Mucosa of descending colon (tissue), 3 donors: Measurements from ENCODE around the gene OR4F15. TPM values are rescaled to one million over a fixed set of nuclear protein-coding genes. Genes with fewer than 3 reads are reported as not detected.
A peak's percentile ranks its signal among the peaks of the same experiment; 100 is the strongest.
"Not testable (repeated sequence)": the region's sequence is repeated elsewhere in the genome, so short reads cannot be mapped to it uniquely, and the experiment has no call there.

Source experiments
- ATAC-seq: fragments of 200-7000 bp; cut with Tn5 transposase; one replicate; pipeline ENCODE4 v1.9.1; 2020; ENCODE audit warnings: mild to moderate bottlenecking, moderate library complexity
- DNase-seq, 3 donors: peaks; one replicate each; pipeline ENCODE4 v3.0.0-alpha.2; 2020
- H3K36me3 ChIP-seq: fragments of 200-600 bp; one replicate; pipeline ENCODE4 v1.8.0; 2021; ENCODE audit warnings: low read depth, mild to moderate bottlenecking
- H3K4me1 ChIP-seq: fragments of 200-600 bp; one replicate; pipeline ENCODE4 v1.8.0; 2021; ENCODE audit warnings: low read depth, mild to moderate bottlenecking
- H3K4me3 ChIP-seq: fragments of 200-600 bp; one replicate; pipeline ENCODE4 v1.8.0; 2021; ENCODE audit warnings: mild to moderate bottlenecking
- H3K9me3 ChIP-seq: fragments of 200-600 bp; one replicate; pipeline ENCODE4 v1.8.0; 2021; ENCODE audit warnings: mild to moderate bottlenecking
- intact Hi-C, 2 donors: fragments of 100-400 bp; cut with DNase I in 1 of 2; cut with micrococcal nuclease in 1 of 2; formaldehyde crosslinking; loops; one replicate each; pipeline versions ENCODE4 v1.11.0 to v1.11.1; 2022; cut with DNase I, micrococcal nuclease
- total RNA-seq, 3 donors: library from RNA; stranded (reverse); fragmentation: NEBNext Ultra II Directional in 2 of 3; extraction: Animal tissue kit (Norgen Biotek cat#: 25700) in 2 of 3; gene quantifications; one replicate each; pipeline versions ENCODE4 v1.2.1 to v1.2.4, GENCODE V29; 2021 to 2023
- TF ChIP-seq, protein P1 (sequence below): fragments of 200-600 bp; IDR thresholded peaks from one replicate; pipeline ENCODE4 v1.8.0; 2022; ENCODE audit warnings: antibody characterized with exemption, mild to moderate bottlenecking
- donor health status: DM: no; HTN: no; CAD: no; lungs with moderate emphysema.
- donor health status: DM: no; HTN: no; CAD: no.
- donor health status: DM: no; HTN: yes; CAD: no.

Gene OR4F15
- total RNA-seq, 3 donors from 2014 or later = not detected

DNA sequence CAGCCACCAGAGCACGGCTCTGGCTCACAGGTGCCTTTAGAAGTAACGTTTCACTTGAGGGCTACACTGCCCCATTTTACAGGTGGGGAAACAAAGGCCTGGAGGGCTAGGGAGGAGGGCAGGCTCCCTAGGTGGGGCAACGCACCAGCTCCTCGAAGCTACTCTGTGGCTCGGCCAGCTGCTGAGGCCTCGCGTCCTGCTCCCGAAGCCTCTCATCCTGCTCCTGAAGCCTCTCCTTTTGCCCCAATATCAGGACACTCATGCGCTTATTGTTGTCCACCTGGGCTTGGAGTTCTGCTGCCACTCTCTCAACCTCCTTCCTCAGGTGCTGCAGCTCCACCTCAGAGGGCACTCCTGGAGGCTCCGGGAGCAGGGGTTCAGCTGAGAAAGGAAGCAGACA, 36.9 kb upstream of the OR4F15 start:
- no peaks in the 10 kb centered on the region for H3K4me1 ChIP-seq
- intact Hi-C loops = no loop called here
- ATAC-seq (no peak), DNase-seq (no peak)
- H3K36me3 ChIP-seq = no peaks in the 10 kb centered on the region
- TF ChIP-seq, protein P1, sequence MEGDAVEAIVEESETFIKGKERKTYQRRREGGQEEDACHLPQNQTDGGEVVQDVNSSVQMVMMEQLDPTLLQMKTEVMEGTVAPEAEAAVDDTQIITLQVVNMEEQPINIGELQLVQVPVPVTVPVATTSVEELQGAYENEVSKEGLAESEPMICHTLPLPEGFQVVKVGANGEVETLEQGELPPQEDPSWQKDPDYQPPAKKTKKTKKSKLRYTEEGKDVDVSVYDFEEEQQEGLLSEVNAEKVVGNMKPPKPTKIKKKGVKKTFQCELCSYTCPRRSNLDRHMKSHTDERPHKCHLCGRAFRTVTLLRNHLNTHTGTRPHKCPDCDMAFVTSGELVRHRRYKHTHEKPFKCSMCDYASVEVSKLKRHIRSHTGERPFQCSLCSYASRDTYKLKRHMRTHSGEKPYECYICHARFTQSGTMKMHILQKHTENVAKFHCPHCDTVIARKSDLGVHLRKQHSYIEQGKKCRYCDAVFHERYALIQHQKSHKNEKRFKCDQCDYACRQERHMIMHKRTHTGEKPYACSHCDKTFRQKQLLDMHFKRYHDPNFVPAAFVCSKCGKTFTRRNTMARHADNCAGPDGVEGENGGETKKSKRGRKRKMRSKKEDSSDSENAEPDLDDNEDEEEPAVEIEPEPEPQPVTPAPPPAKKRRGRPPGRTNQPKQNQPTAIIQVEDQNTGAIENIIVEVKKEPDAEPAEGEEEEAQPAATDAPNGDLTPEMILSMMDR = no peak
- H3K4me3 ChIP-seq = no peak overlapping the region
- no peaks in the 10 kb centered on the region for H3K9me3 ChIP-seq

GRCh38 chr15:101778576-101778975, 33.4 kb upstream of the OR4F15 start:
- H3K36me3 ChIP-seq, H3K4me1 ChIP-seq, ATAC-seq, H3K9me3 ChIP-seq, DNase-seq, H3K4me3 ChIP-seq, intact Hi-C loops: not testable (repeated sequence)

- intact Hi-C loops, H3K4me1 ChIP-seq, H3K4me3 ChIP-seq, ATAC-seq, H3K9me3 ChIP-seq, H3K36me3 ChIP-seq: not testable (repeated sequence)
- peak in 1 of 3 donors; percentile 18 for DNase-seq
Measured at GRCh38 chr15:101780225-101780624, 31.8 kb upstream of the OR4F15 start.

GRCh38 chr15:101781928-101782327, 30.1 kb upstream of the OR4F15 start:
- Histone ChIP-seq H3K4me3 (no peak overlapping the region), H3K4me1 (no peaks in the 10 kb centered on the region), H3K9me3 (no peaks in the 10 kb centered on the region), H3K36me3 (no peaks in the 10 kb centered on the region)
- no peak for ATAC-seq
- intact Hi-C loops = no loop called here
- DNase-seq = no peak
- TF ChIP-seq, protein P1 = no peak

DNA sequence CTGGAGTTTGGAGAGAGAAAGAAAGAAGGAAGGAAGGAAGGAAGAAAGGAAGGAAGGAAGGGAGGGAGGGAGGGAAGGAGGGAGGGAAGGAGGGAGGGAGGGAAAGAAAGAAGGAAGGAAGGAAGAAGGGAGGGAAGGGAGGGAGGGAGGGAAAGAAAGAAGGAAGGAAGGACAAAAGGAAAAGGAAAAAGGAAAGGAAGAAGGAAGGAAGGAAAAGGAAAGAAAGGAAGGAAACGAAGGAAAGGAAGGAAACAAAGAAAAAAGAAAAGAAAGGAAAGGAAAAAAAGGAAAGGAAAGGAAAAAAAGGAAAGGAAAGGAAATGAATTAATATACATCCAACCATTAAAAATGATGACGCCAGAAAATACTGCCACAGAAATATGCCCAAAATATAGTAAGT, 27.4 kb upstream of the OR4F15 start:
- no peak overlapping the region for H3K4me3 ChIP-seq
- DNase-seq (no peak), ATAC-seq (no peak)
- H3K9me3 ChIP-seq = no peaks in the 10 kb centered on the region
- TF ChIP-seq, protein P1 = no peak
- no peaks in the 10 kb centered on the region for H3K36me3 ChIP-seq
- intact Hi-C loops = no loop called here
- no peaks in the 10 kb centered on the region for H3K4me1 ChIP-seq

GRCh38 chr15:101786422-101786821, 25.6 kb upstream of the OR4F15 start:
- H3K9me3 ChIP-seq, H3K4me3 ChIP-seq, intact Hi-C loops, H3K4me1 ChIP-seq, ATAC-seq, DNase-seq, H3K36me3 ChIP-seq: not testable (repeated sequence)

GRCh38 chr15:101788001-101788400, 24.0 kb upstream of the OR4F15 start:
- intact Hi-C loops, H3K36me3 ChIP-seq, H3K4me3 ChIP-seq, H3K4me1 ChIP-seq, DNase-seq, ATAC-seq, H3K9me3 ChIP-seq: not testable (repeated sequence)

DNA sequence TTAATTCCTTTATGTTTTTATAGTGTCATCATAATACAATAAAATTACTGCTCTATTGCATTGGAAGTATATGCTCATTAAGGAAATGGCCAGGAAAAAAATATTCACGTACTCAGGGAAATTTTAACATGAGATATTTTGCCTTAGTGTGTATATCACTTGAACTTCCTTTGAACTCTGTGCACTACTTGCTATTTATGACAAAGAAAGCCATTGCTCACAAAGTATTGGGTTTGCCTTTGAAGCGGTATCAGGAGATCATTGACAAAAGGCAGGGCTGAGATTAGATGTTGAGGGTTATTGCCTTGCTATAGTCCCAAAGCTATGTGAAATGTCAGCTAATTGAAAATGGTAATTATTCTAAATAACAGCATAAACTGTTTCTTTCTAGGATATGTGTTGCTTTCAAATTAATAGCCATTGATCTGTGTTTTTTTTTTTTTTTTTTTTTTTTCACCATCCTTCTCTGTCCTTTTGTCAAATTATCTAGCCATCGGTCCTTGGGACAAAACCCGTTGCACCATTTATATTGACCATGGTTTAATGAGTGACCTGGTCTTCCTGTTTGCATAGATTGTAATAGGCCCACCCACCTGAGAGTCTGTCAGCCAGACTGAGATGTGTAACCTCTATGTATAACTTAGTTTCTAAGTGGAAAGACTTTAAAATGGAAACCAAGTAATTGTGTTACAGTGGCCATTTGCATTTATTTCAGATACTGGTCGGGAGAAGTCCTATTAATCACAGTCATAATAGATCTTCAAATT, 23.3 kb upstream of the OR4F15 start:
- DNase-seq, H3K4me1 ChIP-seq, H3K36me3 ChIP-seq, intact Hi-C loops, H3K9me3 ChIP-seq, H3K4me3 ChIP-seq: not testable (repeated sequence)
- ATAC-seq = peak; percentile 66

DNA sequence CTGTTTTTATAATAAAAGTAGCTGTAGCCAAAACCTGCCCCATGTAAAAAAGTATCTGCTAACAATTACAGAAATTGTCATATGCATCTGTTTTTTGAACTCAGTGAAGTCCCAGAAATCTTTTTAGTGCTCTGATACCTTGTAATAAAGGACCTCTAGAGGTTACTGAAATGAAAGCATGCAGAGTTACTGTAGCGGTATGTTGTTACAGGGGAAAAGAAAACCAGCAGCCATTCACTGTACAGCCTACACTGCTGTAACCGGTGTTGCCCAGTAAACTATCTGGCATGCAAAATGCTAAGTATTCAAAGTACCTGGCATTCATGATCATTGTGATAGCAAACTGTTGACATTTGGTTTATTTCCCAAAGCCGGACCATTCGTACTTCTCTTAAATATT, 21.3 kb upstream of the OR4F15 start:
- DNase-seq, ATAC-seq, H3K9me3 ChIP-seq, H3K4me3 ChIP-seq, intact Hi-C loops, H3K36me3 ChIP-seq, H3K4me1 ChIP-seq: not testable (repeated sequence)

DNA sequence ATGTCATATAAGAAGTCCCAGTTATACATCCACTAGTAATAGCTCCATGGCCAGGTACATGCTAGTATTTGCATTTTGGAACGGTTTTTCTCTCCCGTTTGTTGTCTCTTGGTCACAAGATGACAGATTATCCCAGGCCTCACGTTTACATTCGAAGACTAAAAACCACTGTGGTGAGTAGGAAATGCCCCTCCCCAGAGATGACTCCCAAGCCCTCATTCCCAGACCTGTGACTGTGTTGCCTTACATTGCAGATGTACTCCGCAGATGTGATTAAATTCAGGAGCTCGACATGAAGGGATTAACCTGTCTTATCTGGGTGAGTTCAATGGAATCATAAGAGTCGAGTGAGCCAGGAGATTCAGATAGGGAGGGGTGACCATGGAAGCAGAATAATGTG, 18.0 kb upstream of the OR4F15 start:
- intact Hi-C loops, DNase-seq, H3K4me1 ChIP-seq, H3K36me3 ChIP-seq, ATAC-seq, H3K9me3 ChIP-seq, H3K4me3 ChIP-seq: not testable (repeated sequence)
